HG02571 (cell line): ENCODE measurements around the gene TMEM120A.

Source experiments
- ATAC-seq: cut with Tn5 transposase; IDR thresholded peaks from one replicate; pipeline ENCODE4 v1.9.1; 2021; ENCODE audit warnings: mild to moderate bottlenecking, moderate library complexity; ENCODE audit not compliant: unreplicated experiment

TMEM120A gene

GRCh38 chr7:75961218-75961617, 33.2 kb downstream of the TMEM120A start:
- no peak for ATAC-seq

- no peak for ATAC-seq
Measured at GRCh38 chr7:75960372-75960771, 34.0 kb downstream of the TMEM120A start.

- no peak for ATAC-seq
Measured at GRCh38 chr7:75958802-75959543, 35.4 kb downstream of the TMEM120A start.

GRCh38 chr7:75957021-75957736, 37.2 kb downstream of the TMEM120A start:
- ATAC-seq = no peak

- no peak for ATAC-seq
Measured at GRCh38 chr7:75955331-75955955, 39.0 kb downstream of the TMEM120A start.

GRCh38 chr7:75953931-75954330, 40.5 kb downstream of the TMEM120A start:
- no peak for ATAC-seq

- ATAC-seq = no peak
Measured at GRCh38 chr7:75953431-75953830, 41.0 kb downstream of the TMEM120A start.

GRCh38 chr7:75951506-75951905, 42.9 kb downstream of the TMEM120A start:
- no peak for ATAC-seq

GRCh38 chr7:75950111-75950681, 44.2 kb downstream of the TMEM120A start:
- no peak for ATAC-seq

- ATAC-seq = no peak
Measured at GRCh38 chr7:75948179-75948578, 46.2 kb downstream of the TMEM120A start.

GRCh38 chr7:75946207-75946855, 48.1 kb downstream of the TMEM120A start:
- ATAC-seq = no peak

- no peak for ATAC-seq
Measured at GRCh38 chr7:75945297-75946168, 48.9 kb downstream of the TMEM120A start.

GRCh38 chr7:75944507-75944906, 49.9 kb downstream of the TMEM120A start:
- ATAC-seq = no peak

- ATAC-seq = no peak
Measured at GRCh38 chr7:75943864-75944263, 50.5 kb downstream of the TMEM120A start.

GRCh38 chr7:75938921-75939320, 55.5 kb downstream of the TMEM120A start:
- ATAC-seq = no peak

GRCh38 chr7:75937958-75938786, 56.2 kb downstream of the TMEM120A start:
- ATAC-seq = no peak
